ENCODE measurements around the gene KIF26B.

DNA sequence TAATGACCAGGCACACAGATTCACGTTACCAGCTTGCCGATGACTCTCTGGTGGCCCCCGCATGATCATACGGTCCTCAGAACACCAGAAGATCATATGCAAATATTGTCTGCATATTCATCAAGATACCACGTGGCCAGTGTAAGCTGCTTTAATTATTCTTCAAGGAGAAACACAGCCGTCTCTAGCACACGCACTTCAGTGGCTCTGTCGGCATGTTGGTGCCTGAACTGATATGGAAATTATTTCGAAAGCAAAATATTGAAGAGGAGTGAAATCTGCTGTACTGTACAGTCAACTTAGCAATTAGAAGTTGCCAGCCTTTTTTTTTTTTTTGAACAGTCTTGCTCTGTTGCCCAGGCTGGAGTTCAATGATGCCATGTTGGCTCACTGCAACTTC, 5.9 kb upstream of the KIF26B start:
- no peak for TF ChIP-seq POLR2A (IDR thresholded peaks at IDR 0.05; ENCODE audit: low read depth, low read length)
- TF ChIP-seq POLR2AphosphoS5 (IDR thresholded peaks at IDR 0.05; ENCODE audit: low read depth, low read length), result no peak
- TF ChIP-seq TAF1 (IDR thresholded peaks at IDR 0.05; ENCODE audit: low read depth, low read length), result no peak
- no peak for TF ChIP-seq PAX5 (IDR thresholded peaks at IDR 0.05; ENCODE audit: insufficient read depth, low read length, severe bottlenecking)
- TF ChIP-seq SPI1 (IDR thresholded peaks at IDR 0.05; ENCODE audit: low read depth, low read length), result no peak
- TF ChIP-seq POU2F2 (IDR thresholded peaks at IDR 0.05; ENCODE audit: low read depth, low read length), result no peak
